Measurements from ENCODE around the gene GPR146.

GPR146 gene

GRCh38 chr7:1018334-1018695 is 26.0 kb upstream of the GPR146 start:
- no peak for ATAC-seq
- no peak for DNase-seq
- H3K9me3 Mint-ChIP-seq: no peaks in the 10 kb centered on the region
- peaks cover 13% of the 10 kb centered on the region for H3K36me3 Mint-ChIP-seq (ENCODE audit: low read depth)
- peaks cover 8% of the 10 kb centered on the region for H3K4me1 Mint-ChIP-seq
- no peaks in the 10 kb centered on the region for H3K27me3 Mint-ChIP-seq
- H3K4me3 Mint-ChIP-seq: no peak overlapping the region
- H3K27ac Mint-ChIP-seq: no peak overlapping the region

GRCh38 chr7:1019255-1019785 is 25.0 kb upstream of the GPR146 start:
- no peaks in the 10 kb centered on the region for H3K9me3 Mint-ChIP-seq
- no peak overlapping the region for H3K27ac Mint-ChIP-seq
- no peak overlapping the region for H3K4me3 Mint-ChIP-seq
- H3K4me1 Mint-ChIP-seq: peaks cover 13% of the 10 kb centered on the region
- no peak for DNase-seq
- no peak for ATAC-seq
- peaks cover 13% of the 10 kb centered on the region for H3K36me3 Mint-ChIP-seq (ENCODE audit: low read depth)
- no peaks in the 10 kb centered on the region for H3K27me3 Mint-ChIP-seq

- no peak for DNase-seq
- Mint-ChIP-seq H3K4me3 (no peak overlapping the region), H3K9me3 (no peaks in the 10 kb centered on the region), H3K4me1 (peaks cover 16% of the 10 kb centered on the region), H3K27ac (no peak overlapping the region), H3K27me3 (no peaks in the 10 kb centered on the region), H3K36me3 (ENCODE audit: low read depth) (peaks cover 13% of the 10 kb centered on the region)
- no peak for ATAC-seq
These were observed 24.3 kb upstream of the GPR146 start for GRCh38 chr7:1019789-1020610.

GRCh38 chr7:1020849-1021251 is 23.5 kb upstream of the GPR146 start:
- H3K4me3 Mint-ChIP-seq: no peak overlapping the region

GRCh38 chr7:1021366-1021765 is 23.0 kb upstream of the GPR146 start:
- H3K4me1 Mint-ChIP-seq: peaks cover 16% of the 10 kb centered on the region
- ATAC-seq (no peak), DNase-seq (no peak)
- peaks cover 16% of the 10 kb centered on the region for H3K36me3 Mint-ChIP-seq (ENCODE audit: low read depth)
- no peaks in the 10 kb centered on the region for H3K27me3 Mint-ChIP-seq
- H3K27ac Mint-ChIP-seq: no peak overlapping the region
- H3K9me3 Mint-ChIP-seq: no peaks in the 10 kb centered on the region
- no peak overlapping the region for H3K4me3 Mint-ChIP-seq

More at GRCh38 chr7:1020849-1021251, 23.5 kb upstream of the GPR146 start:
- ATAC-seq (no peak), DNase-seq (no peak)
- Mint-ChIP-seq H3K4me1 (peaks cover 16% of the 10 kb centered on the region), H3K9me3 (no peaks in the 10 kb centered on the region), H3K36me3 (ENCODE audit: low read depth) (peaks cover 13% of the 10 kb centered on the region), H3K27ac (no peak overlapping the region), H3K27me3 (no peaks in the 10 kb centered on the region)

- DNase-seq (no peak), ATAC-seq (no peak)
- no peaks in the 10 kb centered on the region for H3K27me3 Mint-ChIP-seq
- peaks cover 18% of the 10 kb centered on the region for H3K36me3 Mint-ChIP-seq (ENCODE audit: low read depth)
- no peak overlapping the region for H3K27ac Mint-ChIP-seq
- H3K9me3 Mint-ChIP-seq: no peaks in the 10 kb centered on the region
- no peak overlapping the region for H3K4me3 Mint-ChIP-seq
- H3K4me1 Mint-ChIP-seq: peaks cover 21% of the 10 kb centered on the region
These were observed 22.4 kb upstream of the GPR146 start for GRCh38 chr7:1021931-1022330.

GRCh38 chr7:1022356-1022755 is 22.0 kb upstream of the GPR146 start:
- no peak for DNase-seq
- H3K27me3 Mint-ChIP-seq: no peaks in the 10 kb centered on the region
- no peaks in the 10 kb centered on the region for H3K9me3 Mint-ChIP-seq
- no peak overlapping the region for H3K4me3 Mint-ChIP-seq
- peaks cover 22% of the 10 kb centered on the region for H3K4me1 Mint-ChIP-seq
- peaks cover 18% of the 10 kb centered on the region for H3K36me3 Mint-ChIP-seq (ENCODE audit: low read depth)
- no peak for ATAC-seq
- H3K27ac Mint-ChIP-seq: no peak overlapping the region

- DNase-seq (no peak), ATAC-seq (no peak)
- no peaks in the 10 kb centered on the region for H3K27me3 Mint-ChIP-seq
- no peak overlapping the region for H3K27ac Mint-ChIP-seq
- H3K4me1 Mint-ChIP-seq: peaks cover 21% of the 10 kb centered on the region
- no peaks in the 10 kb centered on the region for H3K9me3 Mint-ChIP-seq
- peaks cover 17% of the 10 kb centered on the region for H3K36me3 Mint-ChIP-seq (ENCODE audit: low read depth)
- no peak overlapping the region for H3K4me3 Mint-ChIP-seq
These were observed 21.4 kb upstream of the GPR146 start for GRCh38 chr7:1022801-1023465.

- no peak for DNase-seq
- no peaks in the 10 kb centered on the region for H3K27me3 Mint-ChIP-seq
These were observed 20.0 kb upstream of the GPR146 start for GRCh38 chr7:1024331-1024841.

GRCh38 chr7:1024876-1025742 is 19.2 kb upstream of the GPR146 start:
- H3K4me3 Mint-ChIP-seq: no peak overlapping the region

More at GRCh38 chr7:1024331-1024841, 20.0 kb upstream of the GPR146 start:
- no peak for ATAC-seq
- H3K36me3 Mint-ChIP-seq (ENCODE audit: low read depth): peaks cover 16% of the 10 kb centered on the region
- H3K27ac Mint-ChIP-seq: no peak overlapping the region
- H3K4me1 Mint-ChIP-seq: peaks cover 24% of the 10 kb centered on the region
- no peak overlapping the region for H3K4me3 Mint-ChIP-seq
- H3K9me3 Mint-ChIP-seq: no peaks in the 10 kb centered on the region

GRCh38 chr7:1025743-1026581 is 18.4 kb upstream of the GPR146 start:
- ATAC-seq: no peak
- Mint-ChIP-seq H3K27ac (no peak overlapping the region), H3K4me1 (peaks cover 31% of the 10 kb centered on the region), H3K27me3 (no peaks in the 10 kb centered on the region), H3K36me3 (ENCODE audit: low read depth) (peaks cover 16% of the 10 kb centered on the region), H3K4me3 (no peak overlapping the region), H3K9me3 (no peaks in the 10 kb centered on the region)
- DNase-seq: no peak

More at GRCh38 chr7:1024876-1025742, 19.2 kb upstream of the GPR146 start:
- peaks cover 16% of the 10 kb centered on the region for H3K36me3 Mint-ChIP-seq (ENCODE audit: low read depth)
- no peaks in the 10 kb centered on the region for H3K27me3 Mint-ChIP-seq
- no peaks in the 10 kb centered on the region for H3K9me3 Mint-ChIP-seq
- no peak overlapping the region for H3K27ac Mint-ChIP-seq
- ATAC-seq (no peak), DNase-seq (no peak)
- H3K4me1 Mint-ChIP-seq: peaks cover 30% of the 10 kb centered on the region

GRCh38 chr7:1026721-1027161 is 17.6 kb upstream of the GPR146 start:
- H3K27me3 Mint-ChIP-seq: no peaks in the 10 kb centered on the region
- H3K4me1 Mint-ChIP-seq: peaks cover 31% of the 10 kb centered on the region
- H3K36me3 Mint-ChIP-seq (ENCODE audit: low read depth): peaks cover 11% of the 10 kb centered on the region
- DNase-seq (no peak), ATAC-seq (no peak)
- H3K4me3 Mint-ChIP-seq: peak overlapping the region; percentile 66
- no peaks in the 10 kb centered on the region for H3K9me3 Mint-ChIP-seq
- H3K27ac Mint-ChIP-seq: no peak overlapping the region

- Mint-ChIP-seq H3K4me3 (peak overlapping the region; percentile 66), H3K4me1 (peaks cover 31% of the 10 kb centered on the region), H3K9me3 (no peaks in the 10 kb centered on the region), H3K27me3 (no peaks in the 10 kb centered on the region), H3K36me3 (ENCODE audit: low read depth) (peaks cover 7% of the 10 kb centered on the region), H3K27ac (no peak overlapping the region)
- no peak for DNase-seq
- no peak for ATAC-seq
These were observed 16.9 kb upstream of the GPR146 start for GRCh38 chr7:1027242-1028043.

Data from activated naive CD8-positive, alpha-beta T cell treated with anti-CD3 and anti-CD28 coated beads, Interleukin-2, amount 50 U/mL, for 24 hours (primary cell).